Endothelial cell of umbilical vein (primary cell): ENCODE measurements around the gene ZNF616. TPM values are rescaled to one million over a fixed set of nuclear protein-coding genes. Genes with fewer than 3 reads are reported as not detected.

Source experiments
- BruUV-seq: library from RNA; stranded (reverse); fragments of 400-500 nt; replicated peaks from 2 replicates; lab custom pipeline; 2021; lab: Mats Ljungman, UMichigan
- CTCF ChIA-PET: fragments of 300-600, 350-600 bp; sonication (Branson Sonifier 250); formaldehyde crosslinking; loops from one replicate; lab custom pipeline; 2021; ENCODE audit warnings: antibody characterized with exemption, inconsistent platforms; lab: Charles Lee
- POLR2A ChIA-PET: fragments of 300-600, 350-600 bp; sonication (Branson Sonifier 250); formaldehyde crosslinking; loops from one replicate; lab custom pipeline; 2021; ENCODE audit warnings: antibody characterized with exemption, inconsistent platforms; lab: Charles Lee
- DNase-seq: peaks from one replicate; pipeline ENCODE4 v3.0.0-alpha.2; 2011; ENCODE audit warnings: low read depth, low spot score
- FAIRE-seq: peaks from 2 replicates; lab custom pipeline; 2011; peaks lifted over from hg19 to GRCh38; lab: Jason Lieb, UNC
- H2AFZ ChIP-seq: 2 replicates; pipeline ENCODE4 v1.6.0; 2012; ENCODE audit warnings: low read depth, low read length, control low read depth, inconsistent platforms
- H3K27ac ChIP-seq: 2 replicates; pipeline ENCODE4 v1.5.1; 2011; ENCODE audit warnings: low read depth, mild to moderate bottlenecking, control low read depth, low read length, moderate library complexity; ENCODE audit not compliant: insufficient read depth
- H3K27me3 ChIP-seq, 2 experiments: 2 replicates each; pipeline versions ENCODE4 v1.6.0 to v1.6.1; 2011; ENCODE audit warnings: low read length in 2 of 2, mixed read lengths in 1 of 2; ENCODE audit not compliant: control insufficient read depth in 2 of 2, insufficient read depth in 2 of 2
- H3K36me3 ChIP-seq, 2 experiments: 2 replicates in 1 of 2; 3 replicates in 1 of 2; pipeline ENCODE4 v1.5.1; 2011; ENCODE audit warnings: low read length in 2 of 2, mild to moderate bottlenecking in 1 of 2, moderate library complexity in 1 of 2; ENCODE audit not compliant: control insufficient read depth in 2 of 2, insufficient read depth in 2 of 2; ENCODE audit errors: extremely low read depth in 1 of 2
- H3K4me1 ChIP-seq: 3 replicates; pipeline ENCODE4 v1.5.1; 2011; ENCODE audit warnings: mild to moderate bottlenecking, low read length; ENCODE audit not compliant: control insufficient read depth, insufficient read depth; ENCODE audit errors: extremely low read depth
- H3K4me2 ChIP-seq: 2 replicates; pipeline ENCODE4 v1.6.1; 2011; ENCODE audit warnings: low read length, control low read depth, mixed read lengths; ENCODE audit not compliant: insufficient read depth
- H3K4me3 ChIP-seq, 3 experiments: fragments of 200-600 bp in 1 of 3; sonication (generic), shearing (Covaris generic) in 1 of 3; replicated peaks in 1 of 3; 2 replicates each; pipeline ENCODE4 v1.5.1; 2011 to 2016; ENCODE audit warnings: control low read depth in 3 of 3, low read length in 3 of 3, mild to moderate bottlenecking in 2 of 3, inconsistent platforms in 1 of 3, low read depth in 1 of 3, moderate library complexity in 1 of 3; ENCODE audit not compliant: insufficient read depth in 1 of 3
- H3K79me2 ChIP-seq: 2 replicates; pipeline ENCODE4 v1.6.0; 2012; ENCODE audit warnings: low read length, inconsistent platforms; ENCODE audit not compliant: control insufficient read depth, insufficient read depth
- H3K9ac ChIP-seq: replicated peaks from 2 replicates; pipeline ENCODE3; 2011; ENCODE audit warnings: low read length, control low read depth; ENCODE audit not compliant: insufficient read depth; ENCODE audit errors: extremely low read depth
- H3K9me1 ChIP-seq: replicated peaks from 3 replicates; pipeline ENCODE4 v1.6.0; 2011; ENCODE audit warnings: mild to moderate bottlenecking, low read length; ENCODE audit not compliant: control insufficient read depth, insufficient read depth; ENCODE audit errors: extremely low read depth
- H3K9me3 ChIP-seq: replicated peaks from 2 replicates; pipeline ENCODE4 v1.5.1; 2012; ENCODE audit warnings: low read length, inconsistent platforms; ENCODE audit not compliant: control insufficient read depth, insufficient read depth
- H4K20me1 ChIP-seq: replicated peaks from 2 replicates; pipeline ENCODE3; 2011; ENCODE audit warnings: mild to moderate bottlenecking, low read length; ENCODE audit not compliant: control insufficient read depth, insufficient read depth; ENCODE audit errors: extremely low read depth
- CTCF ChIP-seq, 2 donors: IDR thresholded peaks; 1 replicate in 1 of 2; 2 replicates in 1 of 2; pipeline ENCODE4 v1.5.1; 2011; ENCODE audit warnings: low read length in 2 of 2, mild to moderate bottlenecking in 2 of 2, moderate library complexity in 2 of 2, control low read depth in 1 of 2, inconsistent platforms in 1 of 2, low read depth in 1 of 2; ENCODE audit not compliant: insufficient read depth in 1 of 2; ENCODE audit errors: extremely low read depth in 1 of 2
- EZH2 ChIP-seq: IDR thresholded peaks from 2 replicates; pipeline ENCODE4 v1.6.1; 2012; ENCODE audit warnings: borderline replicate concordance, low read depth, mild to moderate bottlenecking, moderate library complexity, low read length, inconsistent platforms; ENCODE audit not compliant: severe bottlenecking
- FOS ChIP-seq: IDR thresholded peaks from 2 replicates; pipeline ENCODE4 v1.6.1; 2011; ENCODE audit warnings: mild to moderate bottlenecking, low read length, moderate library complexity, borderline replicate concordance; ENCODE audit not compliant: insufficient read depth
- GATA2 ChIP-seq: IDR thresholded peaks from 2 replicates; pipeline ENCODE4 v1.7.0; 2011; ENCODE audit warnings: low read depth, mild to moderate bottlenecking, moderate library complexity, mixed read lengths, low read length; ENCODE audit not compliant: insufficient read length, insufficient read depth
- JUN ChIP-seq: IDR thresholded peaks from 2 replicates; pipeline ENCODE4 v1.6.1; 2011; ENCODE audit warnings: borderline replicate concordance, low read depth; ENCODE audit not compliant: insufficient read length, insufficient read depth
- MAX ChIP-seq: IDR thresholded peaks from 2 replicates; pipeline ENCODE4 v1.6.1; 2011; ENCODE audit not compliant: insufficient read depth, insufficient read length
- MYC ChIP-seq: IDR thresholded peaks from one replicate; pipeline ENCODE4 v1.6.1; 2011; ENCODE audit warnings: mild to moderate bottlenecking, low read depth, low read length
- POLR2A ChIP-seq: IDR thresholded peaks from 2 replicates; pipeline ENCODE4 v1.6.1; 2012; ENCODE audit warnings: low read depth, mild to moderate bottlenecking, control low read depth, low read length
- POLR2AphosphoS5 ChIP-seq: IDR thresholded peaks from 2 replicates; pipeline ENCODE4 v1.6.1; 2012; ENCODE audit warnings: low read depth, mild to moderate bottlenecking, control low read depth, low read length, moderate library complexity; ENCODE audit not compliant: insufficient read depth
- dilution Hi-C: fragments of 300-500 bp; cut with MboI; formaldehyde crosslinking; loops from one replicate; pipeline ENCODE4 v1.15.0; 2019; ENCODE audit warnings: low sequenced_read_pairs; ENCODE audit not compliant: extremely low pct_ligation_motif_present
- intact Hi-C: fragments of 100-400 bp; cut with micrococcal nuclease; formaldehyde crosslinking; loops from one replicate; pipeline ENCODE4 v1.10.0; 2022
- polyA plus RNA-seq, 4 experiments: library from polyadenylated mRNA; depleted of rRNA in 3 of 4; stranded (reverse) in 3 of 4; unstranded in 1 of 4; fragments of >200 nt; gene quantifications; 2 replicates each; pipeline versions ENCODE4 v1.2.1 to v1.2.3, GENCODE V29; 2011 to 2012; ENCODE audit warnings: missing spikeins in 1 of 4
- total RNA-seq: library from RNA; stranded (reverse); gene quantifications from 2 replicates; pipeline ENCODE4 v1.2.3, GENCODE V29; 2021

Gene ZNF616
- total and polyA plus RNA-seq, 2 donors (not counting 3 experiments of a cell fraction or from before 2014, with no cell fraction given): 1.7 to 9.1 TPM

GRCh38 chr19:52138983-52139251 lies 821 bp downstream of the ZNF616 start:
- Histone ChIP-seq H4K20me1 (no peaks in the 10 kb centered on the region), H3K36me3 (no peaks in the 10 kb centered on the region), H3K79me2 (peaks cover 14% of the 10 kb centered on the region), H3K9ac (peak overlapping the region; percentile 69), H3K4me2 (peak overlapping the region; percentile 93), H3K4me3 (peak overlapping the region; percentile 55 to 88 (median 72)), H3K27me3 (no peaks in the 10 kb centered on the region), H3K9me1 (no peaks in the 10 kb centered on the region), H3K9me3 (no peaks in the 10 kb centered on the region), H3K27ac (peak overlapping the region; percentile 13), H3K4me1 (peaks cover 6% of the 10 kb centered on the region), H2AFZ (peak overlapping the region; percentile 85)
- BruUV-seq: no TSS peak
- no peak for TF ChIP-seq FOS
- no peak for TF ChIP-seq GATA2
- TF ChIP-seq CTCF (IDR thresholded peaks at IDR 0.05; ENCODE audit: extremely low read depth in 1 of 2, insufficient read depth in 1 of 2, low read depth in 1 of 2, low read length in 2 of 2): no peak
- no peak for TF ChIP-seq MYC
- TF ChIP-seq EZH2: no peak
- TF ChIP-seq MAX: no peak
- TF ChIP-seq JUN: no peak
- TF ChIP-seq POLR2A: no peak
- TF ChIP-seq POLR2AphosphoS5: no peak
- CTCF ChIA-PET: interaction anchor here (0.9 to 2.7 kb wide), 6 partner anchors 12 to 98 kb away, joined by 3 to 20 read pairs (median 4); partner anchors contain the start of genes PPP2R1A and ZNF836
- intact Hi-C loops: loop anchor here (1.0 to 10.0 kb wide), 6 partner anchors 32 to 388 kb away; partner anchors contain the start of genes ZNF613, ZNF808, ZNF836 and ZNF841
- dilution Hi-C loops: no loop called here
- no peak for FAIRE-seq
- no peak for DNase-seq
- POLR2A ChIA-PET: no interaction called here
